Stimulated activated CD4-positive, alpha-beta T cell treated with anti-CD3 and anti-CD28 coated beads, Interleukin-15, amount 100 ng/mL, for 48 hours (primary cell): ENCODE measurements around the gene PDGFRA.

Source experiments
- DNase-seq, 2 donors: peaks; one replicate each; pipeline ENCODE4 v3.0.0-alpha.2; 2020; ENCODE audit warnings: low read depth in 2 of 2

Gene PDGFRA

GRCh38 chr4:54255881-54256280 lies 26.8 kb downstream of the PDGFRA start:
- no peak for DNase-seq

GRCh38 chr4:54256491-54257486 lies 27.7 kb downstream of the PDGFRA start:
- no peak for DNase-seq

GRCh38 chr4:54265366-54265765 lies 36.3 kb downstream of the PDGFRA start:
- no peak for DNase-seq

GRCh38 chr4:54268151-54268550 lies 39.1 kb downstream of the PDGFRA start:
- DNase-seq, result no peak

GRCh38 chr4:54271464-54271863 lies 42.4 kb downstream of the PDGFRA start:
- DNase-seq, result no peak

- DNase-seq, result no peak
Observed at GRCh38 chr4:54272051-54272450, 43.0 kb downstream of the PDGFRA start.

- no peak for DNase-seq
Observed at GRCh38 chr4:54274264-54274663, 45.2 kb downstream of the PDGFRA start.

GRCh38 chr4:54274795-54275665 lies 45.9 kb downstream of the PDGFRA start:
- DNase-seq, result no peak

GRCh38 chr4:54276641-54277430 lies 47.7 kb downstream of the PDGFRA start:
- DNase-seq, result no peak

GRCh38 chr4:54277691-54278090 lies 48.6 kb downstream of the PDGFRA start:
- DNase-seq, result no peak

- no peak for DNase-seq
Observed at GRCh38 chr4:54278216-54278615, 49.1 kb downstream of the PDGFRA start.

GRCh38 chr4:54281054-54281766 lies 52.1 kb downstream of the PDGFRA start:
- DNase-seq, result no peak

- DNase-seq, result no peak
Observed at GRCh38 chr4:54282837-54283236, 53.7 kb downstream of the PDGFRA start.

GRCh38 chr4:54289316-54289715 lies 60.2 kb downstream of the PDGFRA start:
- no peak for DNase-seq

GRCh38 chr4:54290980-54291379 lies 61.9 kb downstream of the PDGFRA start:
- no peak for DNase-seq

GRCh38 chr4:54296548-54297203 lies 67.6 kb downstream of the PDGFRA start:
- DNase-seq, result no peak

- DNase-seq, result no peak
Observed at GRCh38 chr4:54308110-54308509, 79.0 kb downstream of the PDGFRA start.

GRCh38 chr4:54315561-54316538 lies 86.8 kb downstream of the PDGFRA start:
- no peak for DNase-seq

- DNase-seq, result no peak
Observed at GRCh38 chr4:54317690-54318089, 88.6 kb downstream of the PDGFRA start.
